ENCODE data around the gene SLC7A8. TPM values are rescaled to one million over a fixed set of nuclear protein-coding genes. Genes with fewer than 3 reads are reported as not detected.
A peak's percentile ranks its signal among the peaks of the same experiment; 100 is the strongest.
"Not testable (repeated sequence)": the region's sequence is repeated elsewhere in the genome, so short reads cannot be mapped to it uniquely, and the experiment has no call there.

SLC7A8 gene
- total RNA-seq, 1 donor from 2014 or later, result 6.7 TPM

GRCh38 chr14:23117371-23118020 is 66.0 kb downstream of the SLC7A8 start:
- ATAC-seq (no peak), DNase-seq (ENCODE audit: low spot score) (no peak)

- ATAC-seq (no peak), DNase-seq (ENCODE audit: low spot score) (no peak)
Measured at GRCh38 chr14:23115918-23116317, 67.5 kb downstream of the SLC7A8 start.

- DNase-seq (ENCODE audit: low spot score) (no peak), ATAC-seq (no peak)
Measured at GRCh38 chr14:23115039-23115731, 68.3 kb downstream of the SLC7A8 start.

- DNase-seq (ENCODE audit: low spot score) (no peak), ATAC-seq (no peak)
Measured at GRCh38 chr14:23114669-23115038, 68.8 kb downstream of the SLC7A8 start.

- no peak for ATAC-seq
- DNase-seq (ENCODE audit: low spot score), result no peak
Measured at GRCh38 chr14:23114120-23114458, 69.4 kb downstream of the SLC7A8 start.

- DNase-seq (ENCODE audit: low spot score), result no peak
- ATAC-seq, result no peak
Measured at GRCh38 chr14:23113431-23114119, 69.9 kb downstream of the SLC7A8 start.

DNA sequence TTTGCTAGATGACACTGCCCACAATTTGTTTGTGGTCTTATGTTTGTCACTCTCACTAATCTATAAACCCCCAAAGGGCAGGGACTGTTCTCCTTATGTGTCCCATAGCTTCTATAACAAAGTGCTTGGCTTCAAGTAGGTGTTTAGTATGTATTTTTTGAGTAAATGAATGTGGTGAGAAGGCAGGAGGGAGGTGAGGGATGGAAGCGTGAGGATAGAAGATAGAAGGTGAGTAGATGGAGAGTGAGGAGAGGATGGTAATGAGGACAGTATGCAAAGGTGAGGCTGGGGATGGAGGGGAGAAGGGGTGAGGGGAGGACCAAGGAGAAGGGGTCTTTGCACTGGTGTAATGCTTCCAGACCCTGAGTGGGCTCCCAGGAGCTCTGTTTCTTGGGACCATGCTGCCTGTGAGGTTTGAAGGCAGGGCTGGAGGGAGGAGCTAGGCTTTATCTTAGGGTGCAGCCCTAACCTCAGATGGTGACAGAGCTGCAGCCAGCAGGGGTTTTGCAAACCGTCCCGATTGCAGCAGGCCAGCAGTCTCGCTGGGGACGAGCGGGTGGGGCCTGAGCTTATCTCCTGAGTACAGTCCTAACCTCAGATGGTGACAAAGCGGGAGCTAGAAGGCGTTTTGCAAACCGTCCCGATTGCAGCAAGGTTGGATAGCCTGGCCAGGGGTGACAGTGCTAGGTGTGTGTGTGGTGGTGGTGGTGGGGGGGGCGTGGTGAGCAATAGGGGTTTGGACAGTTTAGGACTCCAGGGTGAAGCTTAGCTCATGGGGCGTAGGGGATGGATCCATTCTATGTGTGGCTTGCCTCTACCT is 70.9 kb downstream of the SLC7A8 start:
- DNase-seq (ENCODE audit: low spot score) (no peak), ATAC-seq (no peak)

DNA sequence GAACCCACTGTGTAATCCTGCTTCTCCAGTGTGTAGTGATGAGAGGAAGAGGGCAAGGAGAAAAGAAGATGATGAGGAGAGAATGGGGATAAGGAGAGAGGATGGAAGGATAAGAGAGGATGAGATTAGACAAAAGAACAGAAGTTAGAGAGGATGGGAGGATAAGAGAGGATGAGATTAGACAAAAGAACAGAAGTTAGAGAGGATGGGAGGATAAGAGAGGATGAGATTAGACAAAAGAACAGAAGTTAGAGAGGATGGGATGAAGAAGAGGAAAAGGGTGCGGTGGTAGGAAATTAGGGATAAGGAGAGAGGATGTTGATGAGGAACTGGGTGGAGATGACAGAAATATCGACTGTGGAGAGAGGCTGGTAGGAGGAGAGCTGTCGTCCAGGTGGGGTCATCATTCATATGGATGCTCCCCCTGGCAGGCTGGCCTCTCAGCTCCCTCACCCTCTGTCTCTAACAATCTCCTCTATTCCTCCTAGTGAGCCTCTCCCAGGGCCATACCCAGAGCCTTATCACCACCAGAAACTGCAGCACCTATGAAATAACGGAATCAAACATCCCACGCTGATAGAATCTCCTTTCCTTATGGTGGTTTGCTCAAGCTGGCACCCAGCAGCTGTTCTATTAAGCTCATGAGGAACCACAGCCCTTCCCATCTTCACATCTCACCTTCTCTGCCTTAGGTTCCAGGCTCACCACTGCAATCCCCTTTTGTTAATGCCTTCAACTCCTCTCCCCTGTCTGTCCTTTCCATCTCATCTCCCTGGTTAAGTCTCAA is 72.7 kb downstream of the SLC7A8 start:
- no peak for ATAC-seq
- no peak for DNase-seq (ENCODE audit: low spot score)

DNA sequence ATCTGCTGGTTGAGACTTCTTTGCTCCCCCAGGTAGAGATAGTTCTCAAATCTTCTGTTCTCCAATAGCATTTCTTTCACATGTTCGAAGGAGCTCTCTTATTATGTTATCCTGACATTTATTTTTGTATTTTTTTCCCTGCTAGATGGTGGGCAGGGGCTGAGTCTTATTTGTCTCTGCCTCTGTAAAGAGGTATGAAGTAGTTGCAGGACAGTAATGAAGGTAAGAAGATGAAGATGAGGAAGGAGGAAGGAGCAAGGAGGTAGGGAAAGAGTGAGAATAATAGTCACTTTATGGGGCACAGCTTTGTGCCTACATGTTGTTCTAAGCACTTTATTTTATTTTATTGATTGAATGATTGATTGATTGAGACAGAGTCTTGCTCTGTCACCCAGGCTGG is 73.7 kb downstream of the SLC7A8 start:
- DNase-seq (ENCODE audit: low spot score), result no peak
- ATAC-seq, result no peak

GRCh38 chr14:23108169-23108568 is 75.3 kb downstream of the SLC7A8 start:
- not testable (repeated sequence) for ATAC-seq; DNase-seq (ENCODE audit: low spot score)

- ATAC-seq; DNase-seq (ENCODE audit: low spot score): not testable (repeated sequence)
Measured at GRCh38 chr14:23107620-23108019, 75.8 kb downstream of the SLC7A8 start.

DNA sequence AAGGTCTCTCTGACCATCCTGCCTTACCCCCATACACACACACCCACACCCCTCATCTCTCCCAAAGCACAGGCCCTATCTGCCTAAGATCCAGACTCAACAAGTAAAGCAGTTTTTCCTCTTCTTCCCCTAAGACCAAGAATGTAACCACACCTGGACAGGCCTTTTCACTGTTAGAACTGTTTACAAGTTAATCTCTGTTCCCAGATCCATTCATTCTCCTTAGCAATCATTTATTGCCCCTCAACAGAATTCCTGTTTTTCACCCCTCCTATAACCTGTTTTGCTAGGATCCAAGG is 76.8 kb downstream of the SLC7A8 start:
- ATAC-seq, result no peak
- DNase-seq (ENCODE audit: low spot score), result no peak

- ATAC-seq, result no peak
- DNase-seq (ENCODE audit: low spot score), result no peak
Measured at GRCh38 chr14:23105348-23105824, 78.1 kb downstream of the SLC7A8 start.

GRCh38 chr14:23104591-23105347 is 78.7 kb downstream of the SLC7A8 start, which contains the start of gene CIROP:
Gene CIROP, minus strand, starts transcription at chr14:23104989. Its CDS starts 69 bp downstream, at chr14:23104920.
- ATAC-seq (no peak), DNase-seq (ENCODE audit: low spot score) (no peak)

GRCh38 chr14:23104070-23104590 is 79.3 kb downstream of the SLC7A8 start:
- ATAC-seq, result no peak
- peak; percentile 30 for DNase-seq (ENCODE audit: low spot score)

GRCh38 chr14:23103581-23103980 is 79.9 kb downstream of the SLC7A8 start:
- no peak for ATAC-seq
- DNase-seq (ENCODE audit: low spot score), result no peak

- ATAC-seq (no peak), DNase-seq (ENCODE audit: low spot score) (no peak)
Measured at GRCh38 chr14:23102801-23103200, 80.7 kb downstream of the SLC7A8 start.

GRCh38 chr14:23101986-23102625 is 81.4 kb downstream of the SLC7A8 start:
- no peak for ATAC-seq
- peak; percentile 38 for DNase-seq (ENCODE audit: low spot score)
